ENCODE results near the gene MYO15B.

- TF ChIP-seq CTCF (conservative IDR thresholded peaks at IDR 0.05 in 1 of 2, IDR thresholded peaks at IDR 0.05 in 1 of 2; ENCODE audit: low read depth in 1 of 2, low read length in 2 of 2) (peak; percentile 58 to 74), EZH2 (IDR thresholded peaks at IDR 0.05; ENCODE audit: low read length, missing control alignments) (no peak)
Measured at GRCh38 chr17:75633486-75634375, 46.1 kb downstream of the MYO15B start.
